NCI-H2196 (cell line): Measurements from ENCODE around the gene MRPL10.

Source experiments
- DNase-seq: peaks from one replicate; lab custom pipeline; 2025; ENCODE audit not compliant: unreplicated experiment; lab: John Stamatoyannopoulos, UW

MRPL10 gene

DNA sequence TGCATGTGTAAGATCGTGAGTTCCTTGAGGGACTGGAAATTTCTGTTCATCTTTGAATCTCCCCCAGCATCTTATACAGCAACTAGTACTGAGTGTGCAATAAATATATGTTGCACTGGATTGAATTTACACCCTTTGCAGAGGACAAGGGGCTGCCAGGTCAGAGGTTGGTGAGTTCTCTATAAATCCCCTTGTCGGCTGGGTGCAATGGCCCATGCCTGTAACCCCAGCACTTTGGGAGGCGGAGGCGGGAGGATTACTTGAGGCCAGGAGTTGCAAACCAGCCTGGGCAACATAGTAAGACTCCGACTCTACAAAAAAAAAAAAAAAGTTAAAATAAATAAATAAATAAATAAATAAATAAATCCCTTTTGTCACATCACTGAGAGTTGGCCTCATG, 29.0 kb upstream of the MRPL10 start:
- no peak for DNase-seq

DNA sequence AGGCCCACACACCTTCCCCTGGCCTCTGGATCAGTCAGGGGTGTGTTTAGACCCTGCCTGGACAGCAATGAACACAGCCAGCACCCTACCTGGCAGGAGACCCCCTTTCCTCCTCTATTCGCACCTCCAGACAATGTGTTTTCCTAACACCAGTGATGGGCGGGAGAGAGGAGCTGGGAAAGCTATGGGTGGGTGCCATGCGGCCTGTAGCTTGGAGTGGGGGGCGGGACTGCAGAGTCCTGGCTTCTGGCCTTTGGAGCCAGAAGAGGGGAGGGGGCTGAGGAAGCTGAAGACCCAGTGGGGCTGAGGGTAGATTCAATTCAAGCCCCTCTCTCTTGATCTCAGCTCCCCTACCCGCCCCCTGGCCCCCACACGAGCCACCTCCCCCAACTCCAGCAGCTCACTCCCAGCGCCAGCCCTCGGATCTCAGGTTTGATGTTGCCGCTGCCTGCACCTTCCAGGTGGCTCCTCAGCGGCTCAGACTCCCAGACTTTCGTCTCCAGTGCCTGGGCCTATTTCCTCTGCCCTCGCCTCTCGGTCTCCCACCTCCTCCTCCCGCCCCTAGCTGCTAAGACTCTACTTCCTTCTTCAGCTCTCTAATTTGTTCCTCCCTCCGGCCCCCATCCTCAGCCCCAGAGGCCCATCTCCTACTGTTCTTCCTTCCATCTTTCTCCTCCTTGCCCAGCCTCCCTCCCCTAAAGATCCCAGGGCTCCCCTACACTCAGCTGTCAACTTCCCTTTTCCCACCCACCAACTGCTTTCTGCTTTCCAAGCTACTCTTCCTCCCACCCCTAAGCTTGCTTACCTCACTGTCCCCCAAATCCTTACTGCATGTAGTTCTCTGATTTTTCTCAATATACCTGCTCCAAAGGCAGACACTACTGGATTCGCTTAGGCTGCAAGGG, 26.5 kb upstream of the MRPL10 start:
- DNase-seq: no peak

DNA sequence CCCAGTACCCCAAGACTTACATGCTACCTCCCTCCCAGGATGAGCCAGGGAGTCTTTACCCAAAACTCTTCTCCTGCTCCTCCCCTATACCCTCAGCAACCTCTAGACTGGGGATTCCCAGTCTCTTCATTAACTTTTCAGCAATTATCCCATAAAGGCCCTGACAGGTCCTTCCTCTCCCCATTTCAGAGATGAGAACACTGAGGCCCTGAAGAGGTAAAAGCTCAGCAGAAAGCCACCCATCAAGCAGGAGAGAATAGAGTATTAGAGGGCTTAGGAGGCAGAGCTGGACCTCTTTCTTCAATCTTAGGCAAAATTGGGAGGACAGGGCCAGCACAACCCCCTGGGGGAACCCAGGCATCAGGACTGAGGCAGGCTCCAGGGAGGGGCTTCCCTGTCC, 25.5 kb upstream of the MRPL10 start:
- DNase-seq: no peak

DNA sequence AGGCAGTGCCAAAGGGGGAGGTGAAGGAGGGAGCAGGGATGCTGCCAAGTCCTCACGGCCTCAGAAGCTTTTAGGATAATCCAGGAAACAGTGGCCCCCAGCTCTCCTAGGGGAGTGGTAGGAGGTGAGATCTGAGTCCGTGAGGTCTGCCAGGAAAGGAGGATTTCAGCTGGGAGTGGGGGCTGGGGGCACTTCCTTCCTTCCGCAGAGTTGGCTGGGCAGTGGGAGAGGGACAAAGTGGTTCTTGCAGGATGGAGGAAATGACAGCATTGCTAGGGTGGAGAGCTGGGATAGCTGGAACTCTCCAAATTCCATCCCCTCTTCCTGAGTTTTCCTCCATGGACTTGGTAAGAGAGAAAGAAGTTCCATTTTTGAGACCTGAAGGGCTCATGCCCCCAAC, 24.4 kb upstream of the MRPL10 start:
- no peak for DNase-seq

DNA sequence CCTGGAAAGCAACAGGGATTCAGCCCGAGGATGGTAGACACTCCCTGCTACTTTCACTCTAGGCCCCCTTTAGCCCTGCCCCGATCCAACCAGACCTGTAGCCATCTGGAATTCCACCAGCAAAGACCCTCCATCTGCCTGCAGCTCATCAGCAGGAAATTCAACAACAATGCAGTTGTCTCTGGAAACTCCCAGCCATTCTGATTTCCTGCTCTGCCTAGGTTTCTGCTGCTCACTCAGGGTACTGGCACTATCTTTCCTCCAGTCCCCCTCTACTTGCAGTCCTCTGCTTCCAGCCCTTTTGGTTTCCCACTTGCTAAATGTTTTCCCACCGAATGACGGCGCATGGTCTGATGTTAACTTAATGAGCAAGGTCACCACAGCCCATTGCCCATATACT, 22.3 kb upstream of the MRPL10 start:
- no peak for DNase-seq

DNA sequence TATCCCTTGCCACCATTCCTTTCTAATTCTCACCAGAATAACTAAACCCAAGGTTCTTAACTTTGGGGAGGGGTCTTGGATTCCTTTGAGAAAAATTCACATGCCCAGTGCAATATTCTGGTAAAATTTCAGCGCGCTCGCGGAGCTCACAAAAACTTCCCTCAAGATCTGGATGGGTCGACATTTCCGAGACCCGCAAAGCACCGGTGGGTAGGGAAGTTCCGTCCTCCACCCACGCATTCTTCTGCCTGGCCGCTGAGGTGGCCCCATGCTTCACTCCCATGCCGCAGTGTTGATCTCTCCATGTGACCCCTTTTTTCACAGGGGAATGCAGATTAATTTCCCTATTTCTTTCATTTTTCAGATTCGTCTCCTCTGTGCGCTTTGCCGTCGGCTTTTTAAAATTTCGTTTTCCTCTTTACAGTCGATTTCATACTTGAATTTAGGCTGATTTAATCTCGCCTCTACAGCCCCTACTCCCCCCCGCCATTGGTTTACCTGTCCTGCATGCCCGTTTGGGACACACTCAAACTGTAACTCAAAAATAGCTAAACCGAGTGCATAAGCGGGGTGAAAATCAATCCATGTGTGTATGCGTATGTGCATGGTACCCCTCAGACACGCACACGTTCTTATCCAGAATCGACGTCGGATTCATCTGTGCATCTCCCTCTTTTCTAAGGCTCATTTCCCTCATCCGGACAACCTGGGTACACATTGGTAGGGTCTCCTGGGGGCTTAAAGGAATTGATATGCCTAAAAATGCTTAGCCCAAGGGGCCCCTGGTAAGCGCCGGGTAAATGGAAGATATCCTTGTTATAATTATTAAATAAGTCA, 21.0 kb upstream of the MRPL10 start:
- no peak for DNase-seq

DNA sequence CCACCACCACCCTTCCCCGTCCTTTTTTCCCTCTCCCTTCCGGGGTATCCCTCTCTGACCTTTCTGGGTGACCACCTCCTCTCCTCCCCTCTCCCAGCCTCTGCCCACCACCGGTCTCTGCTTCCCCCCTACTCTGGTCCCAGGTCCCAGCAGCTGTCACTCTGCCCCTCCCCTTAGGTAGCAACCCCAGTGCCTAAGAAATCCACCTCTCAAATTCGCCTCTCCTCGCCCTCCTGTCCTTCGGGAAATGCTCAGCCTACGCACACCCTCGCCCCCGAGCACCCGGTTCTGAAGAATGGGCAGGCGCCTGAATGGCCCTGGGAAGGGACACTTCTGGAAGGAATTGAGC, 20.4 kb upstream of the MRPL10 start:
- DNase-seq: no peak

DNA sequence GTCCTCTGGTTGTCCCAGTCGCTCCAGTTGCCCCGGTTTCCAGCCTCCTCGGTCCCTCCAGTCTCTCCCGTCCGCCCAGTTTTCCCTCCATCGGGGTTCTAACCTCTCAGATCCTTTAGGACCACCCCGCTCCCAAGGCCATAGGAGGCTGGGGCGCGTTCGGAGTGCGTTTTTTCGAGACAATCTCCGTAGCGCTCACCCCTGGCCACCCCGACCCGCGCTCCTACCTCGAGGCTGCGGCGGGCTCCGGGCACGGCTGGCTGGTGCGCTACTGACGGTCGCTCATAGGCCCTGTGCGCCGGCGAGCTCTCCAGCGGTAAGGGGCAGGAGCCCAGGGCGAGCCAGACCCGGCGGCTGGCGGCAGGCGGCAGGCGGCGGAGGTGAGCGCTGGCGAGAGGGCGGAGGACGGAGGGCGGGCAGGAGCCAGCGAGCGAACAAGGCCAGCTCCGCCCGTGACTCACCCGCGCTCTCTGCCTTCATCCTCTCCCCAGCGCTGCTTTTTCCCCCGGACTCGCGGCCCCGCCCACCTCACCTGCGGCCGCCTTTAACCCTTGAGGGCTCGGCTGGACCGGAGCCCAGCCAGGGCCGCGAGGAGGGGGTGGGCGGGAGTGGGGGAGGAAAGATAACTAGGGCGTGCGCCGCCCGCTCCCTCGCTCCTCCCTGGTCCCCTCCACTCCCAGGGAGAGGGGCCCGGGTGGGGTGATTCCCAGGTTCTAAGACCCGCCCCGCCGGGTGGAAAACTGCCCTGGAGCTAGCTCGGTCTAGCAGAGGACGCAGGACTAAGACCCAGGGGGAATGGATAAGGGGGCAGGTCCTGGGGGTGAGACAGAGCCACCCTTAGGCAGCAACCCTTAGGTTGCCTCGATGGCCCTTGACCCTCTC, 19.6 kb upstream of the MRPL10 start, which contains the start of gene SP6:
TSS of gene SP6 (minus strand) at position 472 of the 882 bp plus-strand sequence. CDS start 2,734 bp downstream, outside the sequence.
- peak; percentile 75 for DNase-seq

DNA sequence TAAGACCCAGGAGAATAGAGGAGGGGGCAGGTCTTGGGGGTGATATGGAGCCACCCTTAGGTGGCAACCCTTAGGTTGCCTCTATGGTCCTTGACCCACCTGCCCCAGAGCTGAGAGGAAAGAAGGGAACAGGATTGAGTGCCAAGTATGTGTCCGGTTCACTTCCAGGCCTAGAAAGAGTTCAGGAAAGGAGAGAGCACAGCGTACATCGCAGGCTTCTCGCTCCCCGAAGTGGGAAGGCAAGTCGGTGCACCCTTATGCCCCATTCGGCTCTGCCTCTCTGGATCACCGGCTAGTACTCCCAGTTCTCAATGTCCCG, 19.0 kb upstream of the MRPL10 start:
- DNase-seq: no peak

DNA sequence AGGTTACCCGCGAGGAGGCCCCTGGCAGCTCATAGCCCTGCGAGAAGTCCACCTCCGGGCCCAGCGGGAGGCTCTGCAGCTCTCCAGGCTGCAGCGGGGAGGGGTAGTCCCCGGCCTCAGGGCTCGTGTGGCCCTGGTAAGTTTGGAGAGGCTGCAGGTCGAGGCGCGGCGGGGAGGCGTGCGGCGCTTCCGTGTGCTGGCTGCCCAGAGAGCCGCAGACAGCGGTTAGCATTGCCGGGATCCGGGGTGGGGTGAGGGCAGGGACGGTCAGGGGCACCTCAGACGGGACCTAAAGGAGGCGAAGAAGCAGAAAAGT, 16.8 kb upstream of the MRPL10 start:
- DNase-seq: no peak

DNA sequence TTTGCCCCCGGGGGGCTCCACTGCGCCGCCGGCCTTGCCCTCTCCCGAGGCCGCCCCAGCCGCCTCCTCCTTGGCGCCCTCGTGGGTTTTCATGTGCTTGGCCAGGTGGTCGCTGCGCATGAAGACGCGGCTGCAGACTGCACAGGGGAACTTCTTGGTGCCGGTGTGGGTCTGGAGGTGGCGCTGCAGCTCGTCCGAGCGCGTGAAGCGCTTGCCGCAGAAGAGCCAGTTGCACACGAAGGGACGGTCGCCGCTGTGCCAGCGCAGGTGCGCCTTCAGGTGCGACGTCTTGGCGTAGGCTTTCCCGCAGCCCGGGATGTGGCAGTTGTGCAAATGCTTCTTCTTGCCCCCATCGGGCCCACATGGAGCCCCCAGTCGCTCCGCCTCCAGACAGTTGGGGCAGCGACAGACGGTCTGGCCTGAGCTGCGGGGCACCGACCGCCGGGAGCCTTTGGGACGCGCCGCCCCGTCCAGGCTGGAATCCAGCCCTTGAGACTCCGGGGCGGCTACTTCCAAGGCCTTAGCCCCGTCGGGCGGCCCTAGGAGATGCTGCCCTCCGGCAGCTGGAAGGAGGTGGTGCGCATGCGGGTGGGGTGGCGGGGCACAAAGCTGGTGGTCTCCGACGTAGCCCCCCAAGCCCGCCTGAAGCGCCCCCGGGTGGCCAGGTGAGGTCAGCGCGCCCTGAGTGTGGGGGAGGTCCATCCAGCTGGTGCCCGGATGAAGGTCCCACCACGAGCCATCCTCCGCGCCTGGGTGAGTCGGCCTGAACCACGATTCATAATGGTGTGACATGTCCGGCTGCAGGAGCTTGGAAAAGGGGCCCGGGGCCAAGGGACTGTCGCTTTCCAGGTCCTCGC, 16.2 kb upstream of the MRPL10 start:
- no peak for DNase-seq

DNA sequence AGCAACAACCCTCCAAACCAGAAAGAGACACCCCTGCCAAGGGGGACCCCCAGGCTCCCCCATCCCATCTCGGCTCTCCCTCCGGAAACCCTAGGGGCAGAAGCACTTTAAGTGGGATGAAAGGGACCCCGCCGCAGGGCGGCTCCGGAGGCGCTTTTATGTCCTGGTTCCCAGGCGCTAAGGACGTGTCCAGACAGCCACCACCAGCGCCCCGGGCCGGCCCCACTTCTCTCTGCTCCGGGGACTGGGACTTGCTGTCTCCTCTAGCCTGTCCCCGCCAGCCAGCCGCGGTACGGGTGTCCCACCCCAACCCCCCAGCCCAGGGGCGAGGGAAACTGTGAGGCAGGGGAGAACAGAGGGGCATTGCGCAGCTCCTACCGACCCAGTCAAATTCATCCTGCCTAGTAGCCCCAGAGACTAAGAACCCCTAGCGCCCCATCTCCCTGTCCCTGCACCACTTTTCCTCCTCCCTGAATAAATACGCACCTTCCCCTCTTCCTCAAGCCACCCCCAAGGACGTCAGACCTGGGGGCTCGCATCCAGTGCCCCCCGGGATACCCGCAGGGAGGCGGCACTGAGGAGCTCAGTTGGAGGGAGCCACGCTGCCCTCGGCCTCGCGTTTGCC, 15.5 kb upstream of the MRPL10 start:
- DNase-seq: no peak

DNA sequence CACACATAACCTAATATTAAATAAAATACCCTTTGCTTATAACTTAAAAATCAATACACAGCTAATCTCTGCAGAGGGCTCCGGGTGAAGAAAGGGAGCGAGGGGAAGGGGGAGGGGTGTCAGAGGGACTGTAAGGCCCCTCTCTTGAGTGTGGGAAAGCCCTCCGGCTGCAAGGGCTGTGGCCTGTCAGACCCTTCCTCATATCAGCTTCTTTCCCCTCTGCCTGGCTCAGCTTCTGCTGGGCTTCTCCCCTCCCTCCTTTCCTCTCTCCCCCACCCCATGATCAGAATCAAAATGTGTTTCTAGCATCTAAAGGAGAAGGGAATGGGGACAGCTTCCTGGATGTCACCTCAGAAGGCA, 14.4 kb upstream of the MRPL10 start:
- no peak for DNase-seq

DNA sequence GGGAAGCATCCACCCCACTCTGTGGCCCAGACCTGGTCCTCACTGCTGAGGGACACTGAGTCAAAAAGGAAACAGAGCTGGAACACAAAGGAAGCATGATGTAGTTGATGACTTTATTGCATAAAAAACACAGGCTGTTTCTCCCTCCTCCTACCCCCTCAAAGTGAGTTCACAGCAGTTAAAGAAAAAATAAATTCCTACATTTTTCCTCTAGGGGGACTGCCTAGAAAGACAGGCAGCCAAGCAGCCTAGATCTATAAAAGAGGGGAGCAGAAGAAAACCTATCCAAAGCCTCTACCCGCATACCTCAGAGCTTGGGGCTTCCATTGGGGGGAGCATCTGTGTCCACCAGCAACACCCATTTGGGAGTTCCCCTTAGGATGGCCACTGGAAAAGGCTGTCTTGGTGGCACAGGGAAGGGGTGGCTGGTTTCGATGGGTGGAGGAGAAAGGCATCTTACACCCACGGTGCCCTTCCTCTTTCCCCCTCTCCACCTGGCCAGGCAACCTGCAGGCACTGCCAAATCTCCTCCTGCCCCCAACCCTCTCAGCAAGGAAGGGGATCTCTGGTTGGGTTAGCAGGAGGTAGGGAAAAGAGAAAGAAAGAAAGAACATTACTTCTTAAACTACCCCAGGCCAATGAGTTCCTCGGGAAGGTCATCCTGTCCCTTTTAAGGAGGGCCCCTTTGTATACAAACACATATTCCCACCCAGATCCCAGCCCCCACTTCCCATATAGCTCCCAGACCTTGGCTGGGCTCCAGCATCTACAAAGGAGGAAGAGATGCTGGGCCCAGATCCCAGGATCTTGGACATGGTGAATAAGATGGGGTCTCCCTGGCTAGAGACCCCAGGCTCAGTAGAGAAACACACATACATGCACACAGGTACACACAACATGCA, 13.7 kb upstream of the MRPL10 start:
- DNase-seq: no peak

DNA sequence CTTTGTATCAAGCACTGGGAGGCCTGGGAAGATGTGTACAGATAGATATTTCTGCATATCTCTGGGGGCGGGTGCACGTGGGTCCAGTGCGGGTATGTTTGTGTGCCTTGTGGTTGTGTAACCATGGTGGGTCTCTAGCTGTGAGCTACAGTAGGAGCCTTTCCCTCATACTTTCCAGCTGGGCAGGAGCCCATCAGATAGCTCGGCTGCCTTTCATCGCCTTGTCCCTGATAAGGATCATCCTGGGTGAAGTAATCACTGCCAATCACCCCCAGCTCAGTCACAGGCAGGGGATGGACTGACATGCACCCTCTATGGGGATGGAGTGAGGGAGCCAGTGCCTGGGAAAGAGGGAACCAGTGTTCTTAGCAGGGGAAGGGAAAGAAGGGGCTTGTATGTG, 12.9 kb upstream of the MRPL10 start:
- peak; percentile 25 for DNase-seq

DNA sequence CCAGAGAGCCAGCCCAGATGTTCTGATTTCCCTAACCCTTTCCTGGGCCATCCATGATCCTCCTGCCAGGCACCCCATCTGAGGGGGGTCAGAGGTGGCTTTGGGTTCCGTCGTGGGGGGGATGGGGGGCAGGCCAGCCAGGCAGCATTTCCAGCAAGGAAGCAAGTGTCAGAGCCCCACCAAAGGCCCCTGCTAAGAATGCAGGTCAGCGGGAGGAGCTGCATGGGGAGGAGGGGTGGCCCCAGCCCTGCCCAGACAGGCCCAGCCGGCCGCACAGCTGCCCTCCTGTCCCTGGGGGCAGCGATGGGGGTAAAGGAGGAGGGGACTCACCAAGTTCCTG, 12.0 kb upstream of the MRPL10 start:
- DNase-seq: no peak

DNA sequence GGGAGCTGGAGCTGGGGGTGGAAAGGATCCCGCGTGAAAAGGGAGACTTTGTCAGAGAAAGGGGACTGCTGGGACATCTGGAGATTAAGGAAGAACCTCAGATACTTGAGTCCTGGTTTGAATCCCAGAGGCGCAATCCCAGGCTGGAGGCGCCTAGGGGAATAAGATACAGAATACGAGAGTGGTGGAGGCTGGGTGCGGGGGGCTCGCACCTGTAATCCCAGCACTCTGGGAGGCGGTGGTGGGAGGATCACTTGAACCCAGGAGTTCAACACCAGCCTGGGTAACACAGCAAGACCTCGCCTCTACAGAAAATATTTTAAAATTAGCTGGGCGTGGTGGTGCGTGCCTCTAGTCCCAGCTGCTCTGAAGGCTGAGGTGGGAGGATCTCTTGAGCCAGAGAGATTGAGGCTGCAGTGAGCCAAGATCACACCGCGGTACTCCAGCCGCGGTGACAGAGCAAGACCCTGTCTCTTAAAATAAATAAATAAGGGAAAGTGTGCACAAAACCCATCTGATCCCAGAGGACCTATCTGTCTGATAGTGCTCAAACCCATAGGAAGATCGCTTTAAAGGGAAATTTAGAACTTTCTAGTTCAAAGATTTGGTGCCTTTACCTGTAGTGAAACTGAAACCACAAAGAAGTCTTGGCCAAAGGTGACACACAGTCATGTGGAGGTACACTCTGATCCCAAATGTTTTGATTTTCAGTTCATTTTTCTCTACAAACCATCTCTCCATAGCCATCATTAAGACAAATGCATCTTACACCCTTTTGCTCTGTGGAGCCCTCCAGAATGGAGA, 10.3 kb upstream of the MRPL10 start:
- no peak for DNase-seq

DNA sequence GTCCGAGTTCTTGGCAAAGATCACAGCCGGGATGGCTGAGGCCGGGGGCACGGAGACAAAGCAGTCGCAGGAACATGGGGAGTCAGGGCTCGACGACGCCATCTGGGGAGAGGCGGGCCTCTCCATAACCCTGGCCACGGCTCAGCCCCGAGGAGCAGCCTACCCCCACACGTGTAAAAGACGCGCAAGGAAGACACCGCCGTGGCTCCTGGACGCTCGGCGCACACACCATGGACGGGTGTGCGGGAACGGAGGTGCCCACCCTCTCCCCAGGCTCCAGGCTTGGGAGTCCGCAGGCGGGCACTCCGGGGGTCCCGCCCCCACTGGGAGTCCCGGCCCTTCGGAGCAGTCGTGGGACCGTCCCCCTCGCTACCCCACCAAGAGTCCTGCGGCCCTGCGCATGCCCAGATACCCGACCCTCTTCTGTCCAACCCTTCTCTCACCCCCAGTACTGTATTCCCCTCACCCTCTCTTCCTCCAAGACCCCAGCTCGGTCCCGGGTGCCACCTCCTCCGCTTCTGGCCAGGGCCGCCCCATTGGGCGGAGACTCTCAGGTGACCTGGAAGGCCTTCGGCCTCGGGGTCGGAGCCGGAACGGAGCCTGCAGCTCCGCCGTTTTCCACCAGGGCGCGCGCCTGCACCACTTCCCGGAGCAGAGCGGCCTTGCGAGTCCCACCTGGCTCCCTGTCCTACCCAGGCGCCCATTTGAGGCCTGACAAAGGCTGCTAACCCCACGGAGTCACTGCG, 9.6 kb upstream of the MRPL10 start, which contains the start of gene SCRN2:
TSS of gene SCRN2 (minus strand) at position 532 of the 746 bp plus-strand sequence. CDS start at position 102, 430 bp downstream.
- DNase-seq: peak; percentile 93
